Activated T-cell treated with anti-CD3 and anti-CD28 coated beads for 48 hours (primary cell): ENCODE measurements around the gene TP53BP2.
A peak's percentile ranks its signal among the peaks of the same experiment; 100 is the strongest.
"Not testable (repeated sequence)": the region's sequence is repeated elsewhere in the genome, so short reads cannot be mapped to it uniquely, and the experiment has no call there.

Source experiments
- DNase-seq: peaks from one replicate; pipeline ENCODE4 v3.0.0-alpha.2; 2020; ENCODE audit warnings: low read depth

TP53BP2 gene, protein sequence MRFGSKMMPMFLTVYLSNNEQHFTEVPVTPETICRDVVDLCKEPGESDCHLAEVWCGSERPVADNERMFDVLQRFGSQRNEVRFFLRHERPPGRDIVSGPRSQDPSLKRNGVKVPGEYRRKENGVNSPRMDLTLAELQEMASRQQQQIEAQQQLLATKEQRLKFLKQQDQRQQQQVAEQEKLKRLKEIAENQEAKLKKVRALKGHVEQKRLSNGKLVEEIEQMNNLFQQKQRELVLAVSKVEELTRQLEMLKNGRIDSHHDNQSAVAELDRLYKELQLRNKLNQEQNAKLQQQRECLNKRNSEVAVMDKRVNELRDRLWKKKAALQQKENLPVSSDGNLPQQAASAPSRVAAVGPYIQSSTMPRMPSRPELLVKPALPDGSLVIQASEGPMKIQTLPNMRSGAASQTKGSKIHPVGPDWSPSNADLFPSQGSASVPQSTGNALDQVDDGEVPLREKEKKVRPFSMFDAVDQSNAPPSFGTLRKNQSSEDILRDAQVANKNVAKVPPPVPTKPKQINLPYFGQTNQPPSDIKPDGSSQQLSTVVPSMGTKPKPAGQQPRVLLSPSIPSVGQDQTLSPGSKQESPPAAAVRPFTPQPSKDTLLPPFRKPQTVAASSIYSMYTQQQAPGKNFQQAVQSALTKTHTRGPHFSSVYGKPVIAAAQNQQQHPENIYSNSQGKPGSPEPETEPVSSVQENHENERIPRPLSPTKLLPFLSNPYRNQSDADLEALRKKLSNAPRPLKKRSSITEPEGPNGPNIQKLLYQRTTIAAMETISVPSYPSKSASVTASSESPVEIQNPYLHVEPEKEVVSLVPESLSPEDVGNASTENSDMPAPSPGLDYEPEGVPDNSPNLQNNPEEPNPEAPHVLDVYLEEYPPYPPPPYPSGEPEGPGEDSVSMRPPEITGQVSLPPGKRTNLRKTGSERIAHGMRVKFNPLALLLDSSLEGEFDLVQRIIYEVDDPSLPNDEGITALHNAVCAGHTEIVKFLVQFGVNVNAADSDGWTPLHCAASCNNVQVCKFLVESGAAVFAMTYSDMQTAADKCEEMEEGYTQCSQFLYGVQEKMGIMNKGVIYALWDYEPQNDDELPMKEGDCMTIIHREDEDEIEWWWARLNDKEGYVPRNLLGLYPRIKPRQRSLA

DNA sequence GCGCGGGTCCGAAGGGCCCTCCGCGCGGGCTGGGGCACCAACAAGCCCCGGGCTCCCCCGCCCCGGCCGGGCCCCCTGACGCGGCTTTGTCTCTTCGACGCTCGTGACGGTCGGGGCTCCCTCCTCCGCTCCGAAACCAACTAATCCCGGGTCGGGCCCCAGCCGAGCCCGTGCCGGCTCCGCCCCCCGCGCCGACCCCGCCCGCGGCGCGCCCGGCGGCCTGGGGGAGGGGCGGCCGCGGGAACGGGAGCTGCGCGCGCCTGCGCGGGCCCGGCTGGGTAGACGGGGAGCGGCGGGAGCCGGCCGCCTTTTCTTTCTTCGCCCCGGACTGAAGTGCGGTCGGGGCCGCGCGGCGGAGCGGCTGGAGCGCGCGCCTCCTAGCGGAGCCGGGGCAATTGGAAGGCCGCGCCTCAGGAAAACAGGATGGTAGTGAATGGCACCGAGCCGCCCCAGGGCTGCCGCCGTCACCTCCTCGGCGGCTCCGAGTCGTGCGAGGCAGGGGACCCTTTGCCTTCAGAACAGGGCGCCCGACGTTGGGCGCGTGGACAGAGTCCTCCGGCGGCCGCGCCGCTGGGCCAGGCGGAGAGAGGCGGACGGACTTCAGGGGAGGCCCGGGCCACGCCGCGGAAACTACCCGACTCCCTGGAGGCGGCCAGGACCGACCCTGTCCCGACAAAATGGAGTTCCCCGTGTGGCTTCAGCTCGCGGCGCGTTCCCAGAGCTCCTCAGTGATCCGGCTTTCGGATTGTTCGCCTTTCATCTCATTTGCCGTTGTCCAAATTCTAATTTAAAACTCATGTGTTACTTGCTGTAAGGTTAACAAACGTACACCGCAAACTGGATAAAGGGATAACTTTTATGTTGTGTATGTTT, at the start of gene TP53BP2:
TSS of gene TP53BP2 (minus strand) at position 138 of the 873 bp plus-strand sequence. CDS start 267 bp downstream, outside the sequence.
- DNase-seq: peak; percentile 88

DNA sequence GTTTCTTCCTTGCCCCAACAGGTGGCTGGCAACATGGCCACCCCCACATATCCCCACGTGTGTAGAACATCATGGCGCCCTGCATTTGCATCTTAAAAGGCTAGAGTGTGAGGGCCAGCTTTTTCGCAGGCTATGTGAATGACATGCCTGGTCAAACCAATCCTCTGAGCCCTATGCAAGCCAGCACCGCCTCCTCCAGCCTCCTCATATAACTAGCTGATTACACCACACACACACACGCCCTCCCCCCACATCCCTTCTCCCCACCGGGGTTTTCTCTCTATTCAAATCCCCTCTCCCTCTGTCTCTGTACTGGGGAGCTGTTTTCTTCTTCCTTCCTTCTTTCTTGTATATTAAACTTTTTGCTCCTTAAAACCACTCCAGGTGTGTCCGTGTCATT, 44.7 kb upstream of the TP53BP2 start:
- DNase-seq: not testable (repeated sequence)

DNA sequence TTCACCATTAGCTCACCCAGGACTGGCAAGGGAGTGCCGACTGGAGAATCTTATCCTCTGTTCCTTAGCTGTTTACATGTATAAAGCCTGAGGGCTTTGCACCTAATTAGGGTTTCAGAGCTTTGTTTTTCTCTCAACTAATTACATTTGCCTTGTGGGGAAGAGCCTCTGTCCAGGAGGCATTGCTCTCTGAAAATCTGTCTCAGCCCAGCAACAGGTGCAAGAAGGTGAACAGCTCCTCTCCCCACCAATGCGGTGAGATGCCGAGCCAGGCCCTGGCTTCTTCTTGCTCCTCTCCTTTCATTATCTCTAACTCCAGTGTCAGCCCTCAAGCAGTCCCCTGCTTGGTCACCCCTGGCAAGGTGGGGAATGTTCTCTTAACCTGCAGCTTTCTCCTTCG, 43.6 kb upstream of the TP53BP2 start:
- DNase-seq: not testable (repeated sequence)

DNA sequence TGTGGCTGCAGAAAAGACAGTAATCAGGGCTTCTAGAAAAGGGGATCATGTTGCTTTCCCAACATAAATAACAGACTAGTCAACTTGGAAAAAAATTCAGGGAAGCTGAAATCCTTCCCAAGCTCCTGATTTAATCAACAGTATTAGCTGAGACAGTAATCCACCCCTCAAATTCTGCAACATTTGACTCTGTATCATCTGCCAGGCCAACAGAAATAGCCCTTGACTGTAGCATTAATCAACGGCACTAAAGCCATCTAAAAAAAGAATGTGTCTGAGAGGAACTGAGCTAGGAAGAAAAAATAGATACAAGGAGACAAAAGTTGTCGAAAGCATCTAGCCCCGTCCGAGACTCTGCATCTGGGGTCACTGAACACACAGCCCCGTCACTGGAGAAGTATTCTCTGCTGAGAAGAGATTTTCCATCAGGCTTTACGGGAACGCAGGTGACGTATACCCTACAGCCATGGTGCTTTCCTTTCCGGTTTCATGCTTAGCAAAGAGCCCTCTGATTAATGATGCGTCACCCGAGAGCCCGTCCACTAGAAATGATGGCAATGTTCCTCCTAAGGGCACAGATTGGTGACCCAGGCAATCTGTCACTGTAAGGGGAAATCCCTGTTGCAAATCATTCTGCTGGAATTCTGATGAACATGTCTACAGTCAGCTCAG, 42.1 kb upstream of the TP53BP2 start:
- no peak for DNase-seq

DNA sequence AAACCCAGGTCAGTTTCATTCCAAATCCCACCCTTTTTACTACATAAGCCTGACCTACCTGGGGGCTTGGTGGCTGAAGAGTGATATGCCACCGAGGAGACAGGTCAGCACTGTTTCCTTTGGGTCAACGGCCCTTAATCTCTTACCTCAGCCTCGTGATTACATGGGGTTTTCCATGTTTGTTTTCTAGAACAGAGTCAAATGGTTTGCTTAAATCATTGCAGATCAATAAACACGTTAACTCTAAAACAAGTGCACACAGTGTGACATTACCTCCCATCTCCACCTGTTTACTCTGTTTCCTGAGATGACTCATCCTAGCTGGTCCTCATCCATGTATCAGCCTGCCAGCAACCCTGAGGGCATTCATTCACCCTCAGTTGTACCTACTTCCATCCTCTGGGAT, 40.8 kb upstream of the TP53BP2 start:
- no peak for DNase-seq

DNA sequence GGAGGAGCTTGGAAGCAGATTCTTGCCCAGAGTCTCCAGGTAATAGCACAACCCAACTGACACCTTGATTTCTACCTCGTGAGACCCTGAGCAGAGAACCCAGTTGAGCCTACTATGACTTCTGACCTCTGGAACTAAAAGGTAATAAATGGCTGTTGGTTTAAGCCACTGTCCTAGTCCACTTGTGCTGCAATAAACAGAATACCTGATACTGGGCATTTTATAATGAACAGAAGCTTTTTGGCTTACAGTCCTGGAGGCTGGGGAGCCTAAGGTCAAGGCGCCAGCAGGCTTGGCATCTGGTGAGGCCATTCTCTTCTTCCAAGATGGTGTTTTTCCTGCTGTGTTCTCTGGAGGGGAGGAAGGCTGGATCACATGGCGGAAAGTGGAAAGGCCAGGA, 39.9 kb upstream of the TP53BP2 start:
- no peak for DNase-seq

DNA sequence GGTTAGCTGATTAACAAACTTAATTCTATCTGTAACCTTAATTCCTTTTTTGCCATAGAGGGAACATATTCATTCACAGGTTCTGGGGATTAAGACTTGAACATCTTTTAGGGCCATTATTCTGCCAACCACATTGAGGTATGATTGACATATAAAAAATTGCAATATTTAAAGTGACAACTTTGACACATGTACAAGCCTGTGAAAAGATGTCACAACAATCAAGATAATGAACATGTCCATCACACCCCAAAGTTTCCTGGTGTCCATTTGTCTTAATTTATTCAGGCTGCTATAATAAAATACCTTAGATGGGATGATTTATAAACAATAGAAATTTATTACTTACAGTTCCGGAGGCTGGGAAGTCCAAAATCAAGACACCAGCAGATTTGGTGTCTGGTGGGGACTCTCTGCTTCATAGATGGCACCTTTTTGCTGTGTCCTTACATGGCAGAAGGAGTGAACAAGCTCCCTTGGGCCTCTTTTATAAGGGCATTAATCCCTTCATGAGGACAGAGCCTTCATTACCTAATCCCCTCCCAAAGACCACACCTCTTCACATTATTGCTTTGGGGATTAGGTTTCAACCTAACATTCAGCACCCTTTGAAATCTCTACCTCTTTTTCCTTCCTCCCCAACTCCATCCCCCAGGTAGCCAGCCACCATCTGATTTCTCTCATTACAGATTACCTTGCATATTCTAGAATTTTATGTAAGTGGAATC, 33.0 kb upstream of the TP53BP2 start:
- no peak for DNase-seq

DNA sequence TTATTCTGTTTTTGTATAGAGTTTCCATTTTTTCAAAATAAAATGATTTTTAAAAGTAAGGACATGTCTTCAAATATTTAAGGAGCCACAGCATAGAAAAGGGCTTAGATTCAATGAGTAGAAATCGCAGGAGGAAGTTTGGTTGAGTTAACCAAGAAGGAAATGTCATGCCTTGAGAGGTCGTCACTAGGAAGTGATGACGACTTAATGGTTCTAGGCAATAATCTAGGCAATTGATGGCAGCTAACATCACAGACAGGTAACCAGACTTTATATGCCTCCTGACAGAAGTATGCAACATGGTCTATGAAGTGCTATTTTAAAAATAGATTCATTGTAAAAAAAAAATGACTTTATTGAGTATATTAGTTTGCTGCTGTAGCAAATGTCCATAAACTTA, 32.1 kb upstream of the TP53BP2 start:
- no peak for DNase-seq

DNA sequence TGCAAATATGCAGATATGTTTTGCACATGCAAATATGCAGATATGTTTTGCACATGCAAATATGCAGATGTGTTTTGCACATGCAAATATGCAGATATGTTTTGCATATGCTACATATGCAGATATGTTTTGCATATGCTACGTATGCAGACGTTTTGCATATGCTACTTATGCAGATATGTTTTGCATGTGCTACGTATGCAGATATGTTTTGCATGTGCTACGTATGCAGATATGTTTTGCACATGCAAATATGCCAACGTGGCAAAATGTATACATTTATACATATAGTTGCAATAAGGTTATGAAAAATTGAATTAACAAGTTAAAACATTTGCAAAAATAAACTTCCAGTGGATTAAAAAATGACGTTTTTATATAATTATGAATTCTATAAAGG, 30.8 kb upstream of the TP53BP2 start:
- DNase-seq: no peak

DNA sequence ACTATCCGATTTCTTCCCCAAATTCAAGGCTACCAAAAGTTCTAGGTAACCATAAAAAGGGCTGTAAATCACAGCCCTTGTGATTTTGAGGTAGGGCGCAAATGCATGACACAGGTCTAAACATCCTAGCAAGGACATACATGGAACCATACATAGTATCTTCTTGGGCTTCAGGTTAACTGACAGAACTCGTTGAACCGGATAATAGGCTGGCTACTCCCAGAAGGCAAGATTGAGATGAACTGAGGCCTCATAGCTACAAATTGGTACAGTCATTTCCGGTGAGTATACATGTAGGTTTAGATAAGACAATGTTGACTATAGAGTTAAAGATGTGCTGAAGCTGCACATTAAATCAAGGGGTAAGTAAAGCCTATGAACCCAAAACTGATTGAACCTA, 27.3 kb upstream of the TP53BP2 start:
- DNase-seq: no peak

DNA sequence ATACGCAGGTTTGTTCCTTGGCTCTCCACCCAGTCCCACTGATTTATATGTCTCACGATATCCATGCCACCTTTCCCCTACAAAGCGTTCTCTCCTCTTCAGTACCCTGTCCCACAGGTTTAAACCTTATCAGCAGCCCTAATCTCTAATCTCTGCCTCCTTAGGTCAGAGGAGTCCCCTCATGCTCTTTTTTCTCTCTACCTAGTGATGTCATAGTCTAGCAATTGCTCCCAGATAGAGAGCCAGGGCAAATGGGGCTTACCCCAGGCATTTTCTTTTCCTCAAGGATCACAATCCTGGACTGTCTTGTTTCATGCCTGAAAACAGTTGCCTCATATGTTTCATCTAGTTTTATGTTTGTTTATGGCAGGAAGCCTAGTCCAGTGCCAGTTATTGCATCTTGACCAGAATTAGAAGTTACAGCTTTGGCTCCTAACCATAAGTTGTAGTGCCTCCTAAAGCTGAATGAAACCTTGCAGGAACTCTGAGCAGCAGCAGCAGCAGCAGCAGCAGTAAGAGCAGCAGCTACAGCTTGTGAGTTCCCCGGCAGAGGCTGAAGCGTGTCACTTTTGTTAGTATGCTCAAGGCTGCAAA, 26.7 kb upstream of the TP53BP2 start:
- DNase-seq: no peak

DNA sequence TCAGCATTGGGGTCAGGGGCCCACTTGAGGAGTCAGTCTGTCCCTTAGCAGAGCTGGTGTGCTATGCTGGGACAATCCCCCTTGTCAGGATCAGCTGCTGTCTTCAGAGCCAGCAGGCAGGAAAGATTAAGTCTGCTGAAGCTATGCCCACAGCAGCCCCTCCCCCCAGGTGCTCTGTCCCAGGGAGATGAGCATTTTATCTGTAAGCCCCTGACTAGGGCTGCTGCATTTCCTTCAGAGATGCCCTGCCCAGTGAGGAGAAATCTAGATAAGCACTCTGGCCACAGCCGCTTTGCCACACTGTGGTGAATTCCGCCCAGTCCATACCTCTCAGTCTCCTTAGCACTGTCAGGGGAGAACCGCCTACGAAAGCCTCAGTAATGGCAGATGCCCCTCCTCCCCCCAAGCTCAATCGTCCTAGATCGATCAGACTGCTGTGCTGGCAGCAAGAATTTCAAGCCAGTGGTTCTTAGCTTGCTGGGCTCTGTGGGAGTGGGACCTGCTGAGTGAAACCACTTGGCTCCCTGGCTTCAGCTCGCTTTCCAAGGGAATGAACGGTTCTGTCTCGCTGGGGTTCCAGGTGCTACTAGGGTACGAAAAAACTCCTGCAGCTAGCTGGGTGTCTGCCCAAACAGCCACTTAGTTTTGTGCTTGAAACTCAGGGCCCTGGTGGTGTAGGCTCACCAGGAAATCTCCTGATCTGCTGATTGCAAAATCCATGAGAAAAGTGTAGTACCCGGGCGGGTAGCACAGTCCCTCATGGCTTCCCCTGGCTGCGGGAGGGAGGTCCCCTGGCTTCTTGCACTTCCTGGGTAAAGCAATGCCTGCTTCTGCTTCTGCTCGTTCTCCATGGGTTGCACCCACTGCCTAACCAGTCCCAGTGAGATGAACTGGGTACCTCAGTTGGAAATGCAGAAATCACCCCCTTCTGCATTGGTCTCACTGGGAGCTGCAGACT, 25.1 kb upstream of the TP53BP2 start:
- no peak for DNase-seq

DNA sequence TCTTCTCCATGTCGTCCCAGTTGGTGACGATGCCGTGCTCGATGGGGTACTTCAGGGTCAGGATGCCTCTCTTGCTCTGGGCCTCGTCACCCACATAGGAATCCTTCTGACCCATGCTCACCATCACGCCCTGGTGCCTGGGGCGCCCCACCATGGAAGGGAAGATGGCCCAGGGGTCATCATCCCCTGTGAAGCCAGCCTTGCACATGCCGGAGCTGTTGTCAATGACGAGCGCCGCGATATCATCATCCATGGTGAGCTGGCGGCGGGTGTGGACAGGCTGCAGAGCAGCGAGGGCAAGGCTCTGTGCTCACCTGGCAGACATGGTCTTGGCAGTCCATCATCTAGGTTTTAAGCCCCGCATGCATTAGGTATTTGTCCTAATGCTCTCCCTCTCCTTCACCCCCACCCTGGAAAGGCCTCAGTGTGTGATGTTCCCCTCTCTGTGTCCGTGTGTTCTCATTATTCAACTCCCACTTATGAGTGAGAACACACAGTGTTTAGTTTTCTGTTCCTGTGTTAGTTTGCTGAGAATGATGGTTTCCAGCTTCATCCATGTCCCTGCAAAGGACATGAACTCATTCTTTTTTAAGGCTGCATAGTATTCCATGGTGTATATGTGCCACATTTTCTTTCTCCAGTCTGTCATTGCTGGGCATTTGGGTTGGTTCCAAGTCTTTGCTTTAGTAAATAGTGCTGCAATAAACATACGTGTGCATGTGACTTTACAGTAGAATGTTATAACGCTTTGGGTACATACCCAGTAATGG, 19.0 kb upstream of the TP53BP2 start:
- not testable (repeated sequence) for DNase-seq

DNA sequence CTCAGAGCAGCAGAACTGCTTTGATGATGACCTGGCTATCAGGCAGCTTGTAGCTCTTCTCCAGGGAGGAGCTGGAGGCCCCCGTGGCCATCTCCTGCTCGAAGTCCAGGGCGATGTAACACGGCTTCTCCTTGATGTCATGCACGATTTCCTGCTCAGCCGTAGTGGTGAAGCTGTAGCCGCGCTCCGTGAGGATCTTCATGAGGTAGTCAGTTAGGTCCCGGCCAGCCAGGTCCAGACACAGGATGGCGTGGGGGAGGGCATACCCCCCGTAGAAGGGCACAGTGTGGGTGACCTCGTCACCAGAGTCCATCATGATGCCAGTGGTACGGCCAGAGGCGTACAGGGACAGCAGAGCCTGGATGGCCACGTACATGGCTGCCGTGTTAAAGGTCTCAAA, 18.3 kb upstream of the TP53BP2 start:
- no peak for DNase-seq

DNA sequence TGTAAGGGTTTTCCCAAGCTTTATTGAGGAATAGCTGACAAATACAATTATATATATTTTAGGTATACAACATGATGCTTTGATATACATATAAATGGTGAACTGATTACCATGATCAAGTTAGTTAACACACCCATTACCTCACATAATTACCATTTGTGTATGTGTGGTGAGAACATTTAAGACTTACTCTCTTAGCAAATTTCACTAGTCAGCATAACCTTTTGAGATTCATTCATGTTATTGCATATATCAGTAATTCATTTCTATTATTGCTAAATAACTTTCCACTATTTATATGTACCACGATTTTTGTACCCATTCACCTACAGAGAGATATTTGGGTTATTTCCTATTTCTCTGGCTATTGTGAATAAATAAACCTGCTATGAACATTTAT, 16.2 kb upstream of the TP53BP2 start:
- DNase-seq: no peak

DNA sequence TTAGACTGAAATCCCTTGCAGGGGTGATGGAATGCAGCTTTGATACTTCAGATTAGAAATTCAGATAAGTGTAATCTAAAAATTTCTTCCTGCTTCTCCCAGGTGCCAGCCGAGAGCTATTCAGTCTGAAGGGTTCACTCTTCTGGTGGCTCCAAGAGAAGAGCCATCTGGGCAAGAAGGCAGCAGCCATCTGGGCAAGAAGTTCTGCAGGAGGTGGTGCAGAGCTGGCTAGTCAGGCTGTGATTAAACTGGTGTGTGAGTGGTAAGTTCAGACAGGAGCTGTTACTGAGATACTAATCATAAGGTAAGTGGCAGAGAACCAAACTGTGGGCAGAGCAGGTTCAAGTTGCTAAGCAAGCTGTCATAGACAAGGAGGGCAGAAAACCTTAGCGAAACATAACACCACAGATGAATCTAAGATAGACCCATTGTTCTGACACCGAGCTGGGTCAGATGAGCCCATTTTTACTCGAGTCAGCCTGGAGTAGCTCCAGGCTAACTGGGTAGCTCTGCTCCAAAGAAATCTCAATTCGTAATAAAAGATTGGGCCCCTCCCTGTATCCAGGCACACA, 14.4 kb upstream of the TP53BP2 start:
- DNase-seq: no peak

DNA sequence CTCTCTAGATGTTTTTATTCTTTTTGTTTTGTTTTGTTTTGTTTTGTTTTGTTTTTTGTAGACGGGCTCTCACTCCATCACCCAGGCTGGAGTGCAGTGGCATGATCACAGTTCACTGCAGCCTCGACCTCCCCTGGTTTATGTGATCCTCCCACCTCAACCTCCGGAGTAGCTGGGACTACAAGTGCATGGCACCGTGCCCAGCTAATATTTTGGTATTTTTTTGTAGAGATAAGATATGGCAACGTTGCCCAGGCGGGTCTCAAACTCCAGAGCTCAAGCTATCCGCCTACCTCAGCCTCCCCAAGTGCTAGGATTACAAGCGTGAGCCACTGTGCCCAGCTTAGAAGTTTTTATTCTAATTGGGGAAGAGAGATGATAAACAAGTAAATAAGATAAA, 13.3 kb upstream of the TP53BP2 start:
- DNase-seq: no peak

DNA sequence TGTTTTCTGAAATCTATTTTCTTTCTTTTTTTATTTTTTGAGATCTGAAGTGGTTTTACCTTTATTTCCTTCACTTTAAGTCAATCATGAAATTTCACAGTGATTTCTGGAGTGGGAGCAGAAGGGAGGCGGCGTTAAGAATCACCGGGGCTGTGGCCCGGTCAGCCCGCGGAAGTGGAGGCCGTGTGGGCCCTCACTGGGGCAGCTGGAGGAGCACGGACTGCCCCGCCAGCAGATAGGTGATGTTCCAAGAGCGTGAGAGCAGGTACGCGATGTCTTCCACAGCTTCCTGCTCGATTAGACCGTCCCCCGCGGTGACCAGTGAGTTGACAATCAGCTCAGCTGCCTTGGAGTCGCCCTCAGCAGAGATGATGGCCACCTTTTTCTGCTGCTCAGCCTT, 10.6 kb upstream of the TP53BP2 start:
- DNase-seq: no peak
